ENCODE results near the gene URB1.
"Not testable (repeated sequence)": the region's sequence is repeated elsewhere in the genome, so short reads cannot be mapped to it uniquely, and the experiment has no call there.

Gene URB1

DNA sequence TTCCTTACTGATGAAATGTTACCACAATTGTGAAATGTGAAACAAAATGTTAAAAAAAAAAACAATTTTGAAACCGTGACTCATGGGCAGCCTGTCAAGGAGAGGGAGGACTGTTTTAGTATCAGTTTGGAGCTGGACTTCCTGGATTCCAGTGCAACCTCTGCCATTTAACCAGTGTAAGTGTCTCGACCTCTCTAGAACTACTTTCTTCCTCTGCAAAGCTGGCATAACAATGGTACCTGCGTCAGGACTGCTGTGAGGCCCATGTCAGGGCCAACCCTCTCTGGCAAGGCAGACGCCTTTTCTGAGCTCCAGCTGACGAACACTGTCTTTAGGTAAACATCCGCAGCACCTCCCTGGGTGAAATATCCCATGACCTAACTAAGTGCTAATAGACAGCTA, 20.9 kb downstream of the URB1 start:
- DNase-seq = no peak

DNA sequence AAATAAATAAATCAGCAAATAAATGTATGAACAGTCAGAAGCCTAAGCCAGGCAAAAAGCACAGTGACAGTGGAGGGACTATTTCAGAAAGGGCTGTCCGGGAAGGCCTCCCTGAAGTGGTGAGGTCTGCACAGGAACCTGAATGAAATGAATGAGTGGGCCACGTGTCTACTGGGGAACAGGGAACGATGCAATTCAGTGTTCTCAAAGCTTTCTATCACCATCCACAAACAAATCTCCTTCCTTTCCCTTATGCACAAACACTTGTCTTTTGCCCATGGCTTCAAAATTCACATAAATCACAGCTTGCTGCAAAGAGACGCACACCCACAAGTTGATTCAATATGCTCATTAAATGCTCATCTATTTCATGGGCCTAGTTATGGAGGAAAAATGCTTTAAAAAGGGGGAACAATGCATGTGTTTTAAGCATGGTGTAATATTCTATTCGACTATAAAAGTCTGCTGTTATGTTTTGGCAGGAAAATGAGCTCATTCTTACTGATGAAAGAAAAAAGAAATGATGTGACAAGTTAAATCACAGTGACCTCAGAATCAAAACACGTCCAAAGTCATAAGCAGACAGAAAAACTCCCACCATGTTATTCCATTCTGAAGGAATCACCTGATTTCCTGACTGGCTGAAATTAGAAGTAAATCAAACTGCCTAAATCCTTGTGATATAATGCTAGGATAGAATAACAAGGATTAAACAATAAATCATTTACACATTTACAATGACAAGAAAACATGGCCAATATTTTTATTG, 21.6 kb downstream of the URB1 start:
- no peak for DNase-seq

DNA sequence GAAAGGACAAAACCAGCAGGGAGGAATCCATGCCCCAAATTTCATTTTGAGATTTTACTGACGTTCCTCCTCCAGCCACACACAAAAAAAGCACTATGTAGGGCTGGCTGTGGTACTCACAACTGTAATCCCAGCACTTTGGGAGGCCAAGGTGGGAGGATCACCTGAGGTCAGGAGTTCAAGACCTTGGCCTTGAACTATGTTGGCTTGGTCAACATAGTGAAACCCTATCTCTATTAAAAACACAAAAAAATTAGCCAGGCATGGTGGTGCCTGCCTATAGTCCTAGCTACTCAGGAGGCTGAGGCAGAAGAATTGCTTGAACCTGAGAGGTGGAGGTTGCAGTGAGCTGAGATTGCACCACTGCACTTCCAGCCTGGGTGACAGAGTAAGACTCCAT, 23.9 kb downstream of the URB1 start:
- DNase-seq = not testable (repeated sequence)

DNA sequence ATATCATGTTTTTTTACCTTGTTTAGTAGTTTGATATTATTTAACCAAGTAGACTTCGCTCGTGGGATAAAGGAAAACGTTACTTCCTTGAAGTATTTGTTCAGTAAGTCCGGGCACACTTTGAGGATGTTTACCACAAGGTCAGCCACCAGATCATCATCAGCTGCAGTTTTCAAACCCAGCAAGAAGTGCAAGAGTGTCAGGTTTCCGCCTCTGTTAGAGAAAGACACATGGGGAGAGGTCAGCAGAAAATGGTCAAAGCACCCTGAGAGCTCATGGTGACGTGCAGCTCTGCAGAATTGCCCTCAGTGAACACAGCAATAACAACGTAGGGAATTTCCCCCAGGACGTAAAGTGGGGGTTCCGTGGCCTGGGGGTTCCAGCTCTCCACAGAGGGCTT, 24.4 kb downstream of the URB1 start:
- DNase-seq = no peak

DNA sequence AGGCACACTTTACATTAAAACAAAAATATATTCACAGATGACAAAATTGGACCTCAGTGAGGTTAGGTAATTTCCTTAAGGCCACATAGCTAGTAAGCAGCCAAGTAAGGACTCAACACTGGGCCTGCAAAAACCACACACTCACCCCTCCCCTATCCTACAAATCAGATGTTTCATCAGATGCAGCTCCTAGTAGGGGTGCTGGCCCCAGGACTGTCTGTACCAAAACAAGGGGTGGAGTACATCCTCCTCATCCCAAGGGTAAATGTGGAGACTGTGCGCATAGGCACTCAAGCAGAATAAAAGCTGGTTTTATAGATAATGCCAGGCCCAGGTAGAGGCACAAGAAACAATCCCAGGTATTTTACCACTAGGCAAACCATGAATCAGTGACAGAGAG, 25.7 kb downstream of the URB1 start:
- DNase-seq = no peak

DNA sequence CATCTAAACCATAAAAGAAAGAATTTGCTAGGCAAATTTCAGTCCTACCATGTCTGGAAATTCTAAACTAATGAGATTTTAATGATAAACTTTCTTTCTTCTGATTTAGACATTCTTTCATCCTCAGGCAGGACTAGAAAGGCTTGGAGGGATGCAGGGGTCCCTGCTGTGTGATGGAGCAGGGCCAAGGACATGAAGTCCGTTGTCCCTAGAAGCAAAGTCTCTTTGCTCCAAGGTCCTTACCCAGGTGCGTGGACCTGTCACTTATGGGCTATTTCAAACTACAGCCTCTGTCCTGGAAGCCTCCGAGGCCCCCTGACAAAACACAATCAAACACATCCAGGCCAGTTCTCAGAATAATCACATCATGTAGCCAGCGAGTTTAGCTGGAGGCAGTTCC, 26.6 kb downstream of the URB1 start:
- no peak for DNase-seq

DNA sequence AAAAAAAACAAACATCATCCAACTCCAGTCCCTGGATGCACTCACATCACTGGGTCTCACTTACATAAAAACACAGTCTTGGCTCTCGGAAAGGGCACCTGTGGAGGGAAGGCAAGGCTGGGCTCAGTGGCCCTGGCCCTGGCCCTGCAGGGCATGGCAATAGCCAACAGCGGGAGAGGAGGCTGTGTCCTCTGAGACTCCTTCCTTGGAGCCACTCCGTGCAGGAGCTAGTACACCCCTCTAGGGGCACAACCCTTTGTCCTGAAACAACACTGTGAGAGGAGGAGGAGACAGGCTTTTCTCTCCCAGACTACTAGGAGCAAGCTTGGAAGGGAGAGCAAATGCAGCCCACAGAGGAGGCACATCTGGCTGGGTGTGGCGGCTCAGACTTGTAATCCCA, 28.0 kb downstream of the URB1 start:
- no peak for DNase-seq

DNA sequence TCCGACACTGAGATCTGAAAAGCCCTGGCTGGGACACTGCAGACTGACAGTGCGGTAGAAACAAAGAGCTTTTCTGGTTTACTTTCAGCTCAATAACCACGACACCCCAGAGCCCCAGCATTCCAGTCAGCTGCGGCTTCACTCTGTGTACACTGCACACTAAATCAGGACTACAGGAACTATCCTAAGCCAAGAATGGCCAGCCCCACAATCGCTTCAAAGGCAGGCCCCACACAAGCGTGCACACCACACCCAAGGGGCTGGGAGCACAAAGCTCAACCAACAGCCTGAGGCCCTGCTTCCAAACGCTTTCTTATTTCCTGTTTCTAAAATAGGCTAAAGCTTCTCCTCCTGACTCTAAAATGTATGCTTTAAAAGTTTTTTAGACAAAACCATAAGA, 28.4 kb downstream of the URB1 start:
- DNase-seq = no peak

DNA sequence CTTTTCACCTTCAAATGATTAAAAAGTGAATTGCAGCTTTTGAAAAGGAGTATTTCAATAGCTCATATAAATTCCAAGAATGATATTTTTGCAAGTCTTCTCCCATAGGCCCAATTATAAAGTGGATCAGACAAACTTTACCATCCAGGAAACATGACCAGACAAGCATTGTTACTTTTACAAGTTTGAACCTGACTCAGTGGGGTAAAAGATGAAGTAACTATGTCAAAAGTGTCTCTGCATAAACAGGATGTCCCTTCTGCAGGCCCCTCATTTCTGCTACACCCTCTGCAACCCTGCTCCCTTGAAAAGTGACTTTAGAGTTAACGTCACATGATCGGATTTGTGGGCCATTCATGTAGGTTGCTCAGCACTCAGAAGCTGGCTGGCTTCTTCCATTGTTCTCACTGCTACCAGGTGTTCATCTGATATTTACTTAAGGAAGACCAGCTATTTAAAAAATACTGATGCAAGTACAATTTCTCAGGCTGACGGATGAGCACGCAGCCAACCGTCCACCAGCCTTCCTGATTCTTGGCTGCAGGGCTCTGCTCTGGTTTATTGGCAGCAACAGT, 32.3 kb downstream of the URB1 start:
- no peak for DNase-seq

DNA sequence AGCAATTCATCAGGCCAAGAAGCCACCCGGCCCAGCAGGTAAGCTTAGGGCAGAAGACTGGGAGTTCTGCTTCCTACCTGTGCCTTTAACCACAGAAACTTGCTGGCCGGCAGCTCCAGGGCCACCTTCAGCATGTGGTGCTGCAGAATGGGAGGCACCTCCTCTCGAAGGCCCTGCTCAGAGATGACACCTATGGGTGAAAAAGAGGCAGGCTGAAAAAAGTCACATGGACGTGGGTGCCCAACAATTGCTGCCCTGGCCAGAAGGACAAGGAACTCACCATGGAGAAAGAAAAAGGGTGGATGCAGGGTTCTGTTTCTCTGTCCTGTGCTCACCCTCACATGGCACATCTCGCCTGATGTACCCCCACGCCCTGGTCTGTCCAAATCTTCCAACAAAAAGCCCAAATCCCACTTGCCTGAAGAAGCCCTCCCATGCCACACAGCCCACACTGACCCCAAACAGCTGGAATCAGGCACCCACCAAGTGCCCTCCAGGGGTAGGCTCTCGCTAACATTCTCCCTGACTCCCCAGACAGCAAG, 33.0 kb downstream of the URB1 start:
- DNase-seq = no peak

DNA sequence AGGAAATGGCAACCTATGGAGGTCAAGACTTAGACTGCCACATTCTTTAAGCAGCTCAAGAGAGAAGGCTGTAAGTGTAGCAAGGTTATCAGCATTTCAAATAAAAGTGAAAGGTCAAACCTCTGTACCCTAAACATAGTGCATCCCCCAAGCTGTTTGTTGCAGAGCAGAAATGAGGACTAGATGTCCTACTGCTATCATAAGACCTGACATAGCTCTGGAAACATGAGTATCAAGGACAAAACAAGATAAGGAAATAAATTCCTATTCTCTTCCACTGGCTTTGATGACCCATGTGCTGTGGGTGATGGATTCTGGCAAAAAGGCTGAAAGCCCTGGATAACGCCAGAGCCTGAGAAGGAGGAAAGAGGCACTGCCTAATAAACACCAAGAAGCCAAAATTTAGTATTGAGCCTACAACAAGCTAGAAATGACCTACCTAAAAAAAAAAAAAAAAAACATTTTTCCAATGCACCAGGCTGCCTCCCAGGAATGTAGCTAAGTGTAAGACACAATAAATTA, 35.9 kb downstream of the URB1 start:
- no peak for DNase-seq

DNA sequence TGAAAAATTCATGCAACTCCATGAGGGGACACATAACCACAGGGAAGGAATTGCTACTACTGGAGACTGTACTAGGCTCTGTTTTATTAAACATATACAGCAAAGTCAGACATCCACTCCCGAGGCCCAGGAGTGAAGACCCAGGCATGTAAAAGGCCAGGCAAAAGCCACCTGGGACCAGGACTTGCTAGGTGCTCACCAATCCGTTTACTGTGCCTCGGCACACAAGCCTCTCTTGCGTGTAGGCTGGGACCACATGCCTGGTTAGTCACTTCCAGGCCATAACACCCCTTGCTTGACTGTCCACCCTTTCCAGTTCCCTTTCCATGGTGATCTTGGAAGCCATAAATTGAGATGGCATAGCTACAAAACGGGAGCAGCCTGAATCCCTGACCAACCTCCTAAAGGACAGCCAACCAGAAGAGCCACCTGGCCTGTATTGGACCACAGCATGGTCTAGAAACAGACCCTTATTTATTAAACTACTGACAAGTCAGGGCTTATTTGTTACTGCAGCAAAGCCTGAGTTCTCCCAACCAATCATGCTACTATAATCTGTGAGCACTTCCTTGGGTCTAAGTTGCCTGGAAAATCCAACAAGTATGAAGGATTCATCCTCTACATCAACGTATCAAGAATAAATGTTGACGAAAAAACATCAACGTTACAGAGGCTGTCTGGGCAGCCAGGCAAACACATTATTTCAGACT, 39.7 kb downstream of the URB1 start:
- DNase-seq = no peak

DNA sequence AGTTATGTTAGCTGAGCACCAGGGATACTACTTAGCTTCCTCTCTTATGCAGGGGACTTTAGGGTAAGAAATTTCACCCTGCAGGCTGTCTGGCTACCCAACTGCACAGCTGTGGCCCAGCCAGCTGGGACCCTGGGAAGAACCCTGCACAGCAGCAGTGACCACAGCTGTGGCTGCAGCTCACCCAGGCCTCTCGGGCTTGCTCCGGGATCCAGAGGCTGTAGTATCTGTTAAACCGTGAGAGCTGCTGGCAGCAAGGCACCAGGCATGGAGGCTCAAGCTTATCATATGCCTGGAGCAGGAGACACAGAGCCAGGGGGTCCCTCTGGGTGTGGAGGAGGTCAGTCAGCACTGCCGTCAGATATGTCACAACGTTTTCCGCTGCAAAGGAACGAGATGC, 40.3 kb downstream of the URB1 start:
- DNase-seq = no peak

DNA sequence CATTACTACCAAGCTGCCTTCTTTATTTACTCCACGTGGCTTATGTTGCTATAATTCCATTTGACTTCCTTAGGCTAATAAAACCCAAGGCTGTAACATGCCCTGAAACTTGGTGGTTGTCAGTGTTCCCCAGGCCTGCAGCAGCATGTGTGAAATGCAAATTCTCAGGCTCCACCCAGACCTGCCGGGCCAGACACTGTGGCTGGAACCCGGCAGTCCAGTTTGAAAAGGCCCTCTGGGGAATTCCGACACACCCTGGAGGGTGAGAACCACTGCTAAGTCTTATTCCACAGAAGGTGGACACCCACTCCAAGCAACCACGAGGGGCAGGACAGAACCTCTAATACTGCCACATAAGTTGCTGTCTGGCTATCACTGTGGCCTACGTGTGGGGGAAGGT, 41.4 kb downstream of the URB1 start:
- no peak for DNase-seq

DNA sequence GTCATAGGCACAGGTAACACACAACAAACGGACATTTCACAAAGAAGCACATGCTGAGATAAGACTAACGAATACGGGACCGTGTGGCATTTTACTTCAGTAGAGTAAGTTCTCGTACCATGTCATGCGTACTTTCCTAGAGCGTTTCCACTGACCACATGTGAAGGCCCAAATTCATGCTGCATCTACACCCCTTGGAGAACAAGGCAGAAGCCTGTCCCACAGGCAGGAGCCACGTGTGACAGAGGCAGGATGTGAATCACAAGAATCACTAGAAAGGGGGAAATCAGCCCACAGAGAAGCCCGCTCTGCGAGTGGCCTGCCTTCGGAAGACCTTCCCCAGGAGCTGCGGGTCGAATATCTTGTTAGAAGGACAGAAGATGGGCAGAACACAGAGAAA, 41.8 kb downstream of the URB1 start:
- no peak for DNase-seq

DNA sequence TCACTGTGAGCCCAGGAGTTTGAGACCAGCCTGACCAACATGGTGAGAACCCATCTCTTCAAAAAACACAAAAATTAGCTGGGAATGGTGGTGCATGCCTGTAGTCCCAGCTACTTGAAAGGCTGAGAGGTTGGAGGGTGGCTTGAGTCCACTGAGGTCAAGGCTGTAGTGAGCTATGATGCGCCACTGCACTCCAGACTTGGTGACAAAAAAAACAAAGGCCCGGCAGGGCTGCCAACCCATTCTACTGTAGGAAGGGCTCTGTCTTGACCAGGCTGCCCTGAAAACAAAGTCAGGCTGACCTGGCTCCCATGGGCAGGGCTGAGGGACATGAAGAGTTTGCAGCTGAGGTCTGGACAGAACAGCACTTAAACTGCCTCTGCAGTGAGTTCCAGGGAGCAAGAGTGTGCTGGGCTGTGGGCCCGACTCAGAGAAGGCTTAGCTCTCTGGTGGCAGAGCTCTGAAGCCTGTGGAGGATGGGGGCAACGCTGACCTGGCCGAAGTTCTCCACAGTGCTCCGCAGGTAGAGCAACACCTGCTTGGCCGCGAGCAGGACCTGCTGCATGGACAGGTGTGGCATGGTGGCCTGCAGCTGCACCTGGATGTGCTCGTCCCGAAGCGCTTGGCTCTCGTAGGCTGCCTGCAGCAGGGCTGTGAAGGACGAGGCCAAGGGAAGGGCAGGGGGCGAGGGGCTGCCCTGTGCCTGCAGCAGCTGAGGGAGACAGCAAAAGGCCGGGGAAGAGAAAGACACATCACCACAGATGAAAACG, 42.4 kb downstream of the URB1 start:
- DNase-seq = no peak

DNA sequence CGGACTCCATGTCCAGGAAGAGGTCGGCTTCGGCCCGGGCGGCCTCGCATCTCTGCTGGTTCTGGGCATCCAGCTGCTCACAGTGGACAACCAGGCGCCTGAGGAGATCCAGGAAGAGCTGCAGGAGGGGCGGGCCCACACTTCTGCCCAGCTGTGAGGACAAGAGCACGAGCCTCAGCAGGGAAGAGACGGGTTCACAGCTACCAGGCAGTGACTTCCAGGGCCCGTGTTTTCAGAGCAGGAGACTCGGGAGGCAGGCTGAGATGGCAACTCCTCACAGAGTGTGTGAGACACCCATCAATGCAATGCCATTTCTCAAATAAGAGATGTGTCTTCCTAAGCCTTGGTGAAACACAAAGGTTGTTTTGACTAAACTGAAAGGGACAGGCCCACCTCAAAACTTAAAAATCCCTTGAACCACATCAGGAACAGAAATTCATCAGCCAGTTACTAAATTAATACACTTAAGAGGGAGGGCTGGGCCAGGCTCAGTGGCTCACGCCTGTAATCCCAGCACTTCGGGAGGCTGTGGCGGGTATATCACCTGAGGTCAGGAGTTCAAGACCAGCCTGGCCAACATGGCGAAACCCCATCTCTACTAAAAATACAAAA, 43.4 kb downstream of the URB1 start:
- DNase-seq = no peak

DNA sequence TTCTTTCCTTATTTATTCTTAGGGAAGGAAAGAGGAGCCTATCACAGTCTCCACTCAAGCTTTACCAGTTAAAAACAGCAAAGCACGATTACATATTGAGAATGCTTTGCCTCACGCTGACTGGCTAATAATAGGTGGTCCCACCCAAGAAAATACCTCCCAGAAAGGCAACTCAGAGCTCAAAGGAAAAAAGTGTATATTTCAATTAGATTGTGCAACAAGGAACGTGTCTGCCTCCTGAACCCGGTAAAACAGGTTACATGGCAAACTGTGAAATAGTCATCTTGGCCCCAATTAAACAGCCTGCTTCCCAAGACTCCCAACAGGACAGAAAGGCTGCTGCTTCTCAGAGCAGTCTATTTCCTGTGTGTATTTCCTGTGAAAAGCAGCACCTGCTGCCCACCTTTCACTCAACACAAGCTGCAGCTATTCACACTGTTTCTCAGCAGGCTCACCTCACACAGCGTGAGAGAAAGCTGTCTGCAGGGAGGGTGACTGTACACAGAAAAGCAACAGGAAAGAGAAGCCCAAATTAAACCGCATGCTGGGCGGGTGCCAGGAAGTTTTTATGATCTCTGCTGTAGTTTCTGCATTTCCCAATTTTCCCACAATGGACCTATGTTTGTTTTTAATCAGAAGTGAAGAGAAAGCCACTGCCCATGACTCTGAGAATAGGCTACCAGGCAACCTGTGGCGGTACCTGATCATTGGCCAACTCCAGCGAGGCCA, 44.0 kb downstream of the URB1 start:
- DNase-seq = no peak

DNA sequence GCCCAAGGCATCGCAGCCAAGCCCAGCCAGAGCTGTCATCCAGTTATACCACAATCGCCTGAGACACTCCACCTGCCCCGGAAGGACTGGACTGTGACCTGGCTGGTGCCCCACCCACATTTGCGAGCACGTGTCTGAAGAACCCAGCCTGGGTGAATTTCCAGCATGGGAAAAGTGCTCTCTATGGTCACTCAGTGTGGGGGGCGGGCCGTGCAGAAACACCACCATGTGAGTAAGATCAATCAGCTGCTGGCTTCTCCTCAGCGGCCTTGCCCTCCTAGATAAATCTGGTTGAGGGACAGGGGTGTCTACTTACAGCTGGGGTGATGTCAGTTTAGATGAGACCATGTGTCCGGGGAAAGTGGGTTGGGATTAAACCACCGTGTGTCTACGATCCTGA, 44.8 kb downstream of the URB1 start:
- DNase-seq = no peak

DNA sequence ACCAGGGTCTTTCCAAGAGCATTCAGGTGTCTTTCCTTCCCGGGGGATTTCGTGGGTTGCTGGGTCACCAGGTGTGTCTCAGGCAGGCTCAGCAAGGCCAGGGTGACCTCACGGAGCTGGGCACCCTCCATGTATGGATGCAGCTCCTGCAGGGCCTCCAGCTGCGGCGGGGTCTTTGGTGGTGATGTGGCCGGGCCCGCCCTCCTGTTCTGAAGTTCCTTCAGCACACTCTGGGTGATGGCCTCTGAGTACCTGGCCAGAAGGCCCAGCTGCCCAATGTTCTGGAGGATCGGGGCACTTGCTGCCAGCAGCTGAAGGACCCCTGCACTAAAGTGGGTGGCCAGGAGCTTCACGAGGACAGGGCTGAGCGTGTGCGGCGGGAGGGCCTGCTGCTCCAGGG, 45.5 kb downstream of the URB1 start:
- DNase-seq = no peak

DNA sequence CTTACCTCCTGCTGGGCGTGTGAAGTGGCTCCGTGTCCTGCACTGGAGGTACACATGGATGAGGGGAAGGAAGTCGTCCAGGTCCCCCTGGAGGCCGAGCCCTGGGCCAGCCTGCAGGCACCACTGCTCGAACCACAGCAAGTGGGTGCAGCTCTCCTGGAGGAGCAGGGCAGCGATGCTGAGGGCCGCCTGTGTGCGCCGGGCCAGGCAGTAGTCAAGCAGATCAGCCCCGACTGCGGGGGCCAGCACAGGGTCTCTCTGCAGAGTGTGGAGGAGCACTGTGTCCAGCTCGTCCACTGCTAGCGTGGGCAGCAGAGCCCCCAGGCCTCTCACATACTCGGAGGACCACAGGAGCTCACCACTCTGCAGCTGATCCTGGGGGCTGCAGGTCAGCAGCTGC, 45.9 kb downstream of the URB1 start:
- DNase-seq = no peak

All from CD4-positive, alpha-beta T cell treated with Interleukin-15 for 1 hour (primary cell).